ENCODE data around the gene HRCT1.

Gene HRCT1

DNA sequence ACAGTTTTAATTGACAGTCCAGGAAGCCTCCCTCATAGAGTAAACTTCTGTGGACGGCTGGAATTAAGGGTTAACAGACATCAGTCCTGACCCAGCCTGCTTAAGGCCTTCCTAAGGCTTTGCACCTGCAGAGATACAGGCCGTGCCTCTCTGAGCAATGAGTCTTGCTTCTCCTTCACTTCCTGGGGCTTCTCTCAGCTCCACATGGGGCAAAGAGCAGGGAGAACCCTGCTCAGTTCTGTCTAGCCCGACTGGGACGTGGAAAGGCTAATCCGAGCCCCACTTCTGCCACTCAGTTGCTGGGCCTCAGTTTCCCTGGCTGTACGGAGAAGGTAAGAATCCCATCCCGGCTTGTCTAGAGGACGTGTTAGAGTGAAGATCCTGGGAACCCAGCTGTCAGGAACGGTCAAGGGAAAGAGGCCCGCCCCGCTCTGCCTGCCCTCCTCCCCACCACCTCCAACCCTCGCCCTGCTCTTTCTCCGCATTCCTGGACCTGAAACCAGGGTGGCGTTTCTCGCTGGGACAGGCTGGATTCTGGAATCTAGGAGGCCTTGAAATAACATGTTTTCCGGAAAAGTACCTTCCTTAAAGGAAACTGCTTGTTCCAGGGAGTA, 9.8 kb downstream of the HRCT1 start:
- TF ChIP-seq, protein P1, sequence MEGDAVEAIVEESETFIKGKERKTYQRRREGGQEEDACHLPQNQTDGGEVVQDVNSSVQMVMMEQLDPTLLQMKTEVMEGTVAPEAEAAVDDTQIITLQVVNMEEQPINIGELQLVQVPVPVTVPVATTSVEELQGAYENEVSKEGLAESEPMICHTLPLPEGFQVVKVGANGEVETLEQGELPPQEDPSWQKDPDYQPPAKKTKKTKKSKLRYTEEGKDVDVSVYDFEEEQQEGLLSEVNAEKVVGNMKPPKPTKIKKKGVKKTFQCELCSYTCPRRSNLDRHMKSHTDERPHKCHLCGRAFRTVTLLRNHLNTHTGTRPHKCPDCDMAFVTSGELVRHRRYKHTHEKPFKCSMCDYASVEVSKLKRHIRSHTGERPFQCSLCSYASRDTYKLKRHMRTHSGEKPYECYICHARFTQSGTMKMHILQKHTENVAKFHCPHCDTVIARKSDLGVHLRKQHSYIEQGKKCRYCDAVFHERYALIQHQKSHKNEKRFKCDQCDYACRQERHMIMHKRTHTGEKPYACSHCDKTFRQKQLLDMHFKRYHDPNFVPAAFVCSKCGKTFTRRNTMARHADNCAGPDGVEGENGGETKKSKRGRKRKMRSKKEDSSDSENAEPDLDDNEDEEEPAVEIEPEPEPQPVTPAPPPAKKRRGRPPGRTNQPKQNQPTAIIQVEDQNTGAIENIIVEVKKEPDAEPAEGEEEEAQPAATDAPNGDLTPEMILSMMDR (conservative IDR thresholded peaks at IDR 0.05; ENCODE audit: low read depth, low read length): no peak

DNA sequence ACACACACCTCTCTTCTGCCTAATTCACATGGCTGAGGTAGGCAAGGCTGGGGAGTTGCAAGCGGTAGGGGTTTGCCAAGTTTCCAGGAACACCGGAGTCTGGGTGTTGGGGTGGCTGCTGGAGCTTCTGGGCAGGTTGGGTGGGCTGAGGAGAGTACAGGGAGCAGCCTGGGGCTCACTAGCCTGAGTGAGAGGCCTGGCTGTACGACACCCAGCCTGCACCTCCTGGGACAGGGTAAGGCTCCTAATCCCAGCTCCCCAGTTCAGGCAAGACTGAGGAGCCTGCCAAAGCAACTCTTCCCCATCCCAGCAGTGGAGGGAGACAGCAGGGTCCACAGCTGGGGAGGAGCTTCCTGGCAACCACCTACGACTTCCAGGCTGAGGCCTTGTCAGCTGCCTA, 11.3 kb downstream of the HRCT1 start:
- DNase-seq (ENCODE audit: low read depth): no peak
- H3K4me3 ChIP-seq (ENCODE audit: low read depth, low read length): no peak overlapping the region
- TF ChIP-seq, protein P1 (conservative IDR thresholded peaks at IDR 0.05; ENCODE audit: low read depth, low read length): no peak

More for the DNA sequence above, 9.8 kb downstream of the HRCT1 start:
- DNase-seq (ENCODE audit: low read depth): no peak
- H3K4me3 ChIP-seq (ENCODE audit: low read depth, low read length): no peak overlapping the region

DNA sequence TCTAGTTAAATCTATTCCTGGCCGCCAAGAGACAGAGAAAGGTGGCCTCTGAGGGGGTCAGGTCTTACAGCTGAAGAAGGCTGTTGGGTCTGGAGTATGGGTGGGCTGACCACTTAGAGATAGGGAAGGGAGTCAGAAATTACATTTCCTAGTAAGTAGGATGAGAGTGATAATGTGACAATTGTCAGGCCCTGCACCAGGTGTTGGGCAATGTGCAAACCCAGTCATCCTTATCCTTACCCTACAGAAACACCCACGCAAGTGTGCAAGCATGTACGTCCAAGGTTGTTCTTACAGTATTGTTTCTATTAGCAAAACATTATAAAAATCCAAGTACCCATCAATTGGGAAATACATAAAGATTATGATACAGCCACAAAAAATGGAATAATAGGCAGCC, 12.8 kb downstream of the HRCT1 start:
- no peak for DNase-seq (ENCODE audit: low read depth)

DNA sequence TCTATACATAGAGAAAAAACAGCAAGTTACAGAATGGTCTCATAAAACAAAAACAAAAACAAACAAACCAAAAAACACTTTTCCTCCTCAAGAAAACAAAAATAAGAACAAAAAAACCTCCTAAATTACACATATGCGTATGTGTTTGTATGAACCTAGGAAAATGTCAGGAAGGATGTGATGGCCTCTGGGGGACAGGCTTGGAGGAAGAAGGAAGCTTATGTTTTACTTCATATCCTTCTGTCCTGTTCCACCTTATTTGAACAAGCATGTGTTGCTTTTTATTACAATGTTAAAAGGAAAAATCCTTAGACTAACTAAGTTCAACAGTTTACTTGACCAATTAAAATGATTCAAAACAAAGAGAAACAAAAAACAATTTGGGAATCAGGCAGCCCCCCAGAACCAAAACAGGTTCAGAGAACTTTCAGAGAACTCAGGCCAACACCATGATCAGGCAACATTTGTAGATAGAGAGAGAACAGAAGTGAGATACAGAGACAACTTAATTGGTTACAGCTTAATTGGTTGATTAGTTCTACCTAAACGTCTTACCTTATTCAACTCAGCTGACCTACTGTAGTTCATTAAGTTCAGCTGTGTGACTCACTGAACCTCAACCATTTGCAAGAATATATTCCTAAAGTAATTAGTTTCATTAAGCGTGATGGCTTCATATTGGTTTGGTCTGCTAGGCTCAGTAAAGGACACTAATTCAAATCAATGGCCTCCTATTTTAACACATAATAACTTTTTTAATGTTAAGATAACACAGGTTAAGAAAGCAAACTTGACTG, 13.4 kb downstream of the HRCT1 start:
- no peak for DNase-seq (ENCODE audit: low read depth)
- no peak overlapping the region for H3K4me3 ChIP-seq (ENCODE audit: low read depth, low read length)
- TF ChIP-seq, protein P1 (conservative IDR thresholded peaks at IDR 0.05; ENCODE audit: low read depth, low read length): no peak

More for the DNA sequence above, 12.8 kb downstream of the HRCT1 start:
- no peak overlapping the region for H3K4me3 ChIP-seq (ENCODE audit: low read depth, low read length)
- TF ChIP-seq, protein P1 (conservative IDR thresholded peaks at IDR 0.05; ENCODE audit: low read depth, low read length): no peak

DNA sequence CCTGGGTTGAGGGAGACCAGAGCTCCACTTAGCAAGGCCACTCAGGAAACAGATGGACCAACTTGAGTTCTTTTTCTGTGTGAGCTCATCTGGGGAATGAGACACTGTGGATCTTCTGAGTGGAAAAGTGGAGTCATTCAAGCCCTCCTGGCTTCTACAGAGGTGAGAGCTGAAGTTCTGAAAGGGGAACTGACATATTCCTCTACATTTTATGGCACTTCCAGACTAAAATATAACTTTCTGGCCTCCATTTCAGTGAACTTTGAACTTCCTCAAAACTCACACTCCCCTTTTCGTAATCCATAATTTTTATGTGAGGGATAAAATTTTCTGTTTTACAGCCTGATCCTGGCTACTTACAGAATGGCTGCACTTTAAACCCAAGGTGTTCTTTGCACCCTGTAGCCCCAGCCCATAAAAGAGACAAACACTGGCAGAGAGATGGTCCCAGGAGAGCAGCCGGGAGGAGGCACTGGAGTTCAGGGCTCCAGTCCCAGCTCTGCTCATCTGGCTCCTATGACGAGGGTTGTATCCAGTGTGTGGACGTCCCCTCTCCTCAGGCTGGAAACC, 14.1 kb downstream of the HRCT1 start:
- H3K4me3 ChIP-seq (ENCODE audit: low read depth, low read length): no peak overlapping the region
- TF ChIP-seq, protein P1 (conservative IDR thresholded peaks at IDR 0.05; ENCODE audit: low read depth, low read length): no peak
- DNase-seq (ENCODE audit: low read depth): peak; percentile 14

DNA sequence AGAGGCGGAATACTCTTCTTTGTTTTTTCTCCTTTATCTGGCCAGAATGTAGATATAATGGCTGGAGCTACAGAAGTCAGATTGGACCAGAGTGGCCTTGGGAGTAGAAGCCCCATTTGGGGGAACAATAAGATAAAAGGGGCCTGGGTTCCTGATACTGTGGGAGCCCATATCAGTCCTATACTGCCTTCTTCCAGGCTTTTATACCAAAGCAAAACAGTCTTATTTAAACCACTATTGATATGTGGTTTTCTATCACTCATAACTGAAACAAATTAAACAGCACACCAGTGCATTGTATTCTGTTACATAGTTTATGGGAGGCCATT, 17.6 kb downstream of the HRCT1 start:
- no peak for DNase-seq (ENCODE audit: low read depth)
- no peak overlapping the region for H3K4me3 ChIP-seq (ENCODE audit: low read depth, low read length)
- TF ChIP-seq, protein P1 (conservative IDR thresholded peaks at IDR 0.05; ENCODE audit: low read depth, low read length): no peak
